AG08395 (cell line): ENCODE results near the gene FOXP1.

Source experiments
- DNase-seq: peaks from one replicate; pipeline ENCODE4 v3.0.0; 2012; ENCODE audit warnings: mixed read lengths, low spot score

The FOXP1 gene

GRCh38 chr3:71484452-71484851, 99.1 kb downstream of the FOXP1 start:
- DNase-seq: no peak

DNA sequence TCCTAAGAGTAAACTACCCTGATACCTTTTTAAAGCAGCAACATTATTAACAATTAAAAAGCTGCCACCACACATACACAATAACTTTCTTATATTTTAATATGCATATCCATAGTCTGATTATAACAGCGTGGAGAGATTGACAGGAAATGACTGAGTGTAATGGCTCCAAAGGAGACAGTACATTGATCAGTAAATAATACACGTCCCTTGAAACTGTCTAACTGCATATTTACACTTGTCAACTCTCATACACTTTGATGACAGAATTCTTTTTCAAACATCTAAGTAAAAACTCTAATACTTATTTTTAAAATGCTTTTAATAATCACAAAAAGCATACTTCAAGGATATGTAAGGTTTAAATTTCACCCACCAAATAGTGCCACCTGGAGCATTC, 99.5 kb downstream of the FOXP1 start:
- DNase-seq: no peak

GRCh38 chr3:71482771-71483170, 100.8 kb downstream of the FOXP1 start:
- no peak for DNase-seq

- peak; percentile 49 for DNase-seq
These were observed 105.0 kb downstream of the FOXP1 start for GRCh38 chr3:71478568-71478967.

GRCh38 chr3:71476950-71477349, 106.6 kb downstream of the FOXP1 start:
- DNase-seq: no peak

- no peak for DNase-seq
These were observed 114.4 kb downstream of the FOXP1 start for GRCh38 chr3:71469138-71469435.

GRCh38 chr3:71468311-71469137, 115.0 kb downstream of the FOXP1 start:
- no peak for DNase-seq

GRCh38 chr3:71466483-71466882, 117.0 kb downstream of the FOXP1 start:
- DNase-seq: no peak

- no peak for DNase-seq
These were observed 118.0 kb downstream of the FOXP1 start for GRCh38 chr3:71465371-71466036.

GRCh38 chr3:71464613-71465012, 118.9 kb downstream of the FOXP1 start:
- DNase-seq: no peak

GRCh38 chr3:71463617-71464016, 119.9 kb downstream of the FOXP1 start:
- DNase-seq: no peak

- no peak for DNase-seq
These were observed 120.9 kb downstream of the FOXP1 start for GRCh38 chr3:71462586-71462985.

DNA sequence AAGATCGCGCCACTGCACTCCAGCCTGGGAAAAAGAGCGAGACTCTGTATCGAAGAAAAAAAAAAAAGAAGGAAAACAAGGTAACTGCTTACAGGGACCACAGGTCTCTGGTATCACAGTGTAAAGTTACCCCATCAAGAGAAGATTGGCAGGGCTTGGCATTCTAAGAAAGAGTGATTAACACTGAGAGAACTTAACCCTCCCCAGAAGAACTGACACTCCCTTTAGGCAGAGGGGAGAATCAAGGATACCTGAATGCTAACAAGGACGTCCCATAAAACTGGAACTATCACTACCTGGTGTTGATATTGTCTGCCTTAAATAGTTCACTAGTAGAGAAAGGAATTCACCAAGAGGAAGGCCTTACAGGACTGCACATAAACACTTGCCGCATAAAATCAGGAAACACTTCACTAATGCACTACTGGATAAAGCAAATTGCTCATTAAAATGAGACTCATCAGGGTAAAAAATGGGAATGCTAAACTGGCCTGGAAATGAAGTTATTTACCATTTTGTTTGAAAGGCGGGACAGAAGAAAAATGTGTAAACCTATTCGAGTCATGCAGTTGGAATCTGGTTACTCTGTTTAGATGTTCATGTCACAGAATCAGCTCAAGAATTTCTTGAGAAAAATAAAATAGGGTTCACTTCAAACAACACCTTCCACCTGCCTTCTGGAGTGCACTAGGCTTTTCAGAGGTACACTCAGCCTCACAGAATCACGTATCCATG, 121.6 kb downstream of the FOXP1 start:
- no peak for DNase-seq

DNA sequence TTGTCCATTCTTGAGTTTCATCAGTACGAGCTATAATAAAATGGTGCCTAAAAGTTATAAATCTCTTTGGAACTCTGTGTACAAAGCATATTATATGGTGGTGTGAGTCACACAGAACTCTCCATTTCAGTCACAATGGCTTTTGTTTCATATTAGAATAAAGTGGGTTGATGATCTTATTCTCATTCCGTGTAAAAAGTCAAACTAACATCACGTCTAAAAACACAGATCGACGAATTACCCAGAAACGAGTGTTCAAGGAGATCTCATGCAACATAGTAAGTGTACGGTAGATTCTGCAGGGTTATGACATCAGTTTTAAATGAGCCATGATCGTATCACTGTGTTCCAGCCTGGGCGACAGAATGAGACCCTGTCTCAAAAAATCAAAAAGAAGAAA, 122.4 kb downstream of the FOXP1 start:
- DNase-seq: no peak

DNA sequence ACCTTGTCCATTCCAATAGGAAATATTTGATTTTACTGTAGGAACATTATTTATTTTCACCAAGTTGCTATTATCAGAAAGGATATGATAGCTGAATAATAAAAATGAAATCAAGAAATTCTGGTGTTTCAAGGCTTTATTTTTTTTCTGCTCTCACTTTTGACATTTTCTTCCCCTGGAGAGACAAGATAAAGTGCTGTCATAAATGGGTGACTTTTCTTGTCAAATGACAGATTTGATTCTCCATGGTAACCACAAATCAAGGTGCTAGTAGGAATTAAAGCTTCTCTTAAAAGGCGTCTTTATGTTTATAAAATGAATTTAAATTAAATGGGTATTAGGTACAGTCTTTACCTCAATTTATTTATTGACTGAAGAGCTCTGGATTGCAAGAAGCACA, 124.6 kb downstream of the FOXP1 start:
- DNase-seq: no peak

GRCh38 chr3:71456826-71457225, 126.7 kb downstream of the FOXP1 start:
- no peak for DNase-seq

DNA sequence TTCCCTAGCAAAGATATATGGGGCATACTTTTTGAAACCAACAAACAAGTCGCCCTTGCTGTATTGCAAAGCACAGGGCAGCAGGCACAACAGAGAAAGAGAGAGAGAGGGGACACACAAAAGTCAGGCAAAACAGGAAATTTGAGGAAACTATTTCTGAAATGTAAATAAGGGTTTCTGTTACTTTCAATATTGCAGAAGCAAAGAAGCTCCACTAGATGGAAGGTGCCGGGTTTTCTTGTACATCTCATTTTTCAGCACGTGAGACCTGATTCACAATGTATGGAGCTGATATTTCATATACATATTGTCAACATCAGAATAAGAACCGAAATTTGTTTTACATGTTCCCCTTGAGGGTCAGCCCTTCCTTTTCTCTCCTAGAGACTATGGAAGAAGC, 127.4 kb downstream of the FOXP1 start:
- no peak for DNase-seq

- no peak for DNase-seq
These were observed 128.8 kb downstream of the FOXP1 start for GRCh38 chr3:71454512-71455403.

GRCh38 chr3:71453822-71454511, 129.6 kb downstream of the FOXP1 start:
- DNase-seq: no peak

GRCh38 chr3:71453319-71453718, 130.2 kb downstream of the FOXP1 start:
- DNase-seq: no peak

DNA sequence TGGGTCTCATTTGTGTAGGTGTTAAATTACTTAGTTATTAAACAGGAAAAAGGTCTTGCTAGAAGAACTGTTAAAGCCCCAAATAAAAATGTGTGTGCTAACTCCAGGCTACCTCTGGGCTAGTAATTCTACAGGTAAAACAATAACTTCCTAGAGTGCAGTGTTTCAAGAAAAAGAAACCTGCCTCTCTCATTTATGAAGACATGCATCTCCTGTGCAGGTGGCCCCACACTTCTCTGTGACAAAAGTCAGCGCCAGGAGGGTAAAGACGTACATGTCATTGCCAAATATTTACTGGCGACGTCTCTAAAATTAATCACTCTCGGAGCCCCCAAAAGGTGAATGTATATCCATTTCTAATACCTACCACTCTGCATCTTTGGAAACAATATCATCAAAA, 131.7 kb downstream of the FOXP1 start:
- no peak for DNase-seq

GRCh38 chr3:71451060-71451459, 132.5 kb downstream of the FOXP1 start:
- DNase-seq: no peak
